Lower leg skin (tissue), 4 donors: ENCODE data around the gene SLC2A6. TPM values are rescaled to one million over a fixed set of nuclear protein-coding genes. Genes with fewer than 3 reads are reported as not detected.

Source experiments
- DNase-seq, 2 donors: peaks; one replicate each; pipeline ENCODE4 v3.0.0-alpha.2; 2019; ENCODE audit warnings: low spot score in 2 of 2
- H3K4me3 ChIP-seq: fragments of 200-600 bp; sonication (generic); 2 replicates; pipeline ENCODE4 v1.5.1; 2017; ENCODE audit warnings: mild to moderate bottlenecking, low read depth; ENCODE audit not compliant: poor library complexity, severe bottlenecking
- POLR2A ChIP-seq, 2 donors: fragments of 450-650 bp; IDR thresholded peaks; one replicate each; pipeline ENCODE4 v1.6.1; 2016 to 2017; ENCODE audit warnings: antibody characterized with exemption in 2 of 2, mild to moderate bottlenecking in 1 of 2, moderate library complexity in 1 of 2
- WGBS, 2 donors: methylation state at CpG; one replicate each; pipeline ENCODE4 v1.1.5; 2018; 5-methylcytosine and 5-hydroxymethylcytosine counted together
- intact Hi-C: fragments of 100-400 bp; cut with DNase I; formaldehyde crosslinking; loops from one replicate; pipeline ENCODE4 v1.15.0; 2023; ENCODE audit warnings: low total_unique reads
- total RNA-seq, 4 donors: library from RNA; depleted of rRNA; stranded (reverse); fragments of >200 nt; gene quantifications; one replicate each; pipeline ENCODE4 v1.1.0, GENCODE V29; 2016
- TF ChIP-seq, protein P1 (sequence below), 3 donors: fragments of 450-650 bp; IDR thresholded peaks; one replicate each; pipeline ENCODE4 v1.5.1; 2016; ENCODE audit warnings: antibody characterized with exemption in 3 of 3, mild to moderate bottlenecking in 3 of 3, moderate library complexity in 2 of 3

The SLC2A6 gene
- total RNA-seq, 4 donors from 2014 or later, result 0.54 to 1.0 TPM; not detected in 2

DNA sequence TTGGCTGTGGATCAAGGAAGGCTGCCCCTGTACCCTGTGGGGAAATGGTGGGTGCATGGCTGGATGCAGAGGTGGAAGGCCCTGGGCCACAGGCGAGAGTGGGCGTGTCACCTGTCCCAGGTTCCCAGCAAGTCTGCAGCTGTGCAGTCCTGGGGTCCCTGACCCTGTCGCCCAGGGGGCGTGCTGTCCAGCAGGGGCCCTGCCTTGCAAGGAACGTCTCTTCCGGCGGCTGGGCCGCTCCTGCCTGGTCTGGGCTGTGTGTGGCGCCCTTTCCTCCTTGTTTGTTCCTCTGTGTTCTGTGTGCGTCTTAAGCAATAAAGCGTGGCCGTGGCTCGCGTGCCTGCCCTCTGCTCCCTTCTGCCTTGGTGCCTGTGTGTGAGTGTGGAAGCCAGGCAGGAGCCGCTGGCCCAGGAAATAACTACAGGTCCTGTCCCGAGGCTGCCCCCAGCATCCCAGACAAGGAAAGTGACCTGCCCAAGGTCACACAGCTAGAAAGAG is 8.4 kb downstream of the SLC2A6 start:
- H3K4me3 ChIP-seq, result no peak overlapping the region
- no peak for TF ChIP-seq POLR2A (IDR thresholded peaks at IDR 0.05)
- TF ChIP-seq, protein P1, sequence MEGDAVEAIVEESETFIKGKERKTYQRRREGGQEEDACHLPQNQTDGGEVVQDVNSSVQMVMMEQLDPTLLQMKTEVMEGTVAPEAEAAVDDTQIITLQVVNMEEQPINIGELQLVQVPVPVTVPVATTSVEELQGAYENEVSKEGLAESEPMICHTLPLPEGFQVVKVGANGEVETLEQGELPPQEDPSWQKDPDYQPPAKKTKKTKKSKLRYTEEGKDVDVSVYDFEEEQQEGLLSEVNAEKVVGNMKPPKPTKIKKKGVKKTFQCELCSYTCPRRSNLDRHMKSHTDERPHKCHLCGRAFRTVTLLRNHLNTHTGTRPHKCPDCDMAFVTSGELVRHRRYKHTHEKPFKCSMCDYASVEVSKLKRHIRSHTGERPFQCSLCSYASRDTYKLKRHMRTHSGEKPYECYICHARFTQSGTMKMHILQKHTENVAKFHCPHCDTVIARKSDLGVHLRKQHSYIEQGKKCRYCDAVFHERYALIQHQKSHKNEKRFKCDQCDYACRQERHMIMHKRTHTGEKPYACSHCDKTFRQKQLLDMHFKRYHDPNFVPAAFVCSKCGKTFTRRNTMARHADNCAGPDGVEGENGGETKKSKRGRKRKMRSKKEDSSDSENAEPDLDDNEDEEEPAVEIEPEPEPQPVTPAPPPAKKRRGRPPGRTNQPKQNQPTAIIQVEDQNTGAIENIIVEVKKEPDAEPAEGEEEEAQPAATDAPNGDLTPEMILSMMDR (IDR thresholded peaks at IDR 0.05), result no peak
- intact Hi-C loops, result no loop called here
- DNase-seq, result no peak
- 86 to 87% methylated on average over 15 to 16 of the region's 16 CpGs for WGBS, 2 donors

DNA sequence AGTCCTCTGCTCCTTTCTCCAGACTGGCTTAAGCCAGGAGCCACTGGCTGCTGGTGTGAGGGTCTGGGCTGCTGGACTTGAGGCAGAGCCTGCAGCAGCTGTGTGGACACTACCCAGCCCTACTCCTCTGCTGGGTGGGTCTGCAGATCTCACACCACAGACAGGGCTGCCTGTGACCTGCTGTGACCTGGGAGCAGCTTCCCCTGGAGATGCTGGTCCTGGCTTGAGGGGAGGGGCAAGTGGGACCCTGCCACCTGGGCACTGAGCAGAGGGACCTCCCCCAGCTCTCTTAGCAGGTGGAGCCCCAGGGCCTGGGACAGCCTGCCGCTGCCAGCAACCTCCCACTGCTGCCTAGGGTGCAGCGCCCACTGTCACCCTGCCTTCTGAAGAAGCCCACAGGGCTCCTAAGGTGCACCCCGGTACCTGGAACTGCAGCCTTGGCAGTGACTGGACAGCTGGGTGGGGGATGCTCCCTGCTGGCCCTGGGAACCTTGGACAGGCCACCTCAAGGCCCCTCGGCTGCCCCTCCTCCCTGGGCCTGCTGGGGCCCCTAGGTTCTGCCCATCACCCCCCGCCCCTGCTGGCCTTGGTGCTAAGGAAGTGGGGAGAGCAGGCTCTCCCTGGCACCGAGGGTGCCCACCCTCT is 10.0 kb downstream of the SLC2A6 start:
- TF ChIP-seq, protein P1 (IDR thresholded peaks at IDR 0.05), result no peak
- no peak for TF ChIP-seq POLR2A (IDR thresholded peaks at IDR 0.05)
- no peak overlapping the region for H3K4me3 ChIP-seq
- intact Hi-C loops, result no loop called here
- WGBS, 2 donors, result 89 to 98% methylated on average over 5 to 6 of the region's 6 CpGs
- no peak for DNase-seq

DNA sequence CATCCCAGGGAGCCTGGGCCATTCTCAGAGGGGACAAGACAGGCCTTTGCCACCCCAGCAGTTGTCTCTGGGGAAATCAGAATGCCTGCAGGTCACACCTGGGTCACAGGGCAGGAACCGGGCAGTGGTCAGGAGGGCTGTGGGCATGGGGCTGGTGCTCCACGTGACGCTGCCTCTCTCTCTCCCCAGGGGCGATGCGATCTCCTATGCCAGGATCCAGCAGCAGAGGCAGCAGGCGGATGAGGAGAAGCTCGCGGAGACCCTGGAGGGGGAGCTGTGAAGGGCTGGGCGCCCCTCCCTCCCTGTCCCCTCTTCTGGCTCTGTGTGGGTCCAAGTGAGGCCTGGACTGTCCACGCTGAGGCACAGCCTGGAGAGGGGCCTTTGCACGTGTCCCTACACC is 10.5 kb downstream of the SLC2A6 start:
- DNase-seq, result no peak
- H3K4me3 ChIP-seq, result no peak overlapping the region
- TF ChIP-seq, protein P1 (IDR thresholded peaks at IDR 0.05), result no peak
- no peak for TF ChIP-seq POLR2A (IDR thresholded peaks at IDR 0.05)
- intact Hi-C loops, result no loop called here
- 92 to 93% methylated on average over 11 of the region's 11 CpGs for WGBS, 2 donors

DNA sequence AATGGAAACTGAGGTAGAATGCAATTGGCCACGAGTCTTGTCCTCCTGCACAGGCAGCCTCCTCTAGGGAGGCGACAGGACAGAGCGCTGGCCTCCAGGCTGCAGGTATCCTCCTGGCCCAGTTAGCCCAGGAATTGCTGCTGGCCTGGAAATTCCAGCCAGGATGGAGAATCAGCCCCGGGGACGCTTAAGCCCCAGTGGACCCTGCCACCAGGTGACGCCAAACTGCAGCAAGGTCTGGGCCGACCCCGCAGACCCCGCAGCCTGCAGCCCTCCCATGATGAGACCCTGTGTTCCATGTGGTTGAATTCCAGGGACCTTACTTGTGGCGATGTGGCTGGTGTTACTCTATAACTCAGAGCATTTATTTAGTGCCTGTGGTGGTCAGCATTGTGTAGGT is 11.8 kb downstream of the SLC2A6 start:
- H3K4me3 ChIP-seq, result no peak overlapping the region
- TF ChIP-seq, protein P1 (IDR thresholded peaks at IDR 0.05), result no peak
- no peak for TF ChIP-seq POLR2A (IDR thresholded peaks at IDR 0.05)
- DNase-seq, result no peak
- WGBS, 2 donors, result 83 to 90% methylated on average over 10 of the region's 10 CpGs
- intact Hi-C loops, result no loop called here

DNA sequence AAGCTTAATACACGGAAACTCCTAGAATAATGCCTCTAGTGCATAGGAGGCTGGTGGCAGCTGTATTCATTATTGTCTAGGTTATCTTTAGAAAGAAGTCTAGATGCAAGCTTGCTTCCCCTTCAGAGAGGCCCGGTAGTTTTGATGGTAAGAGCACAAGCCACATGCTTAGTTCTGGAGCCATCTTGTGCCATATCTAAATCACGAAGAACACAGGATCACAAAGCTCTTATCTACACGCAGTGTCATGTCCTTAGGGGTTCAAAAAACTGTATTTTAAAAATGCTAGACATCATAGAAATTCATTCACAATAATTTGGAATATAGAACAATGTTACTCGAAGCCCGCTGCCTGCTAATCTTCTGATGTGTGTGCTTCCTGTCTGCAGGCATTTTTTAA is 12.9 kb downstream of the SLC2A6 start:
- no peak for TF ChIP-seq POLR2A (IDR thresholded peaks at IDR 0.05)
- TF ChIP-seq, protein P1 (IDR thresholded peaks at IDR 0.05), result no peak
- no peak for DNase-seq
- 81 to 84% methylated on average over 6 of the region's 6 CpGs for WGBS, 2 donors
- H3K4me3 ChIP-seq, result no peak overlapping the region
- intact Hi-C loops, result no loop called here

DNA sequence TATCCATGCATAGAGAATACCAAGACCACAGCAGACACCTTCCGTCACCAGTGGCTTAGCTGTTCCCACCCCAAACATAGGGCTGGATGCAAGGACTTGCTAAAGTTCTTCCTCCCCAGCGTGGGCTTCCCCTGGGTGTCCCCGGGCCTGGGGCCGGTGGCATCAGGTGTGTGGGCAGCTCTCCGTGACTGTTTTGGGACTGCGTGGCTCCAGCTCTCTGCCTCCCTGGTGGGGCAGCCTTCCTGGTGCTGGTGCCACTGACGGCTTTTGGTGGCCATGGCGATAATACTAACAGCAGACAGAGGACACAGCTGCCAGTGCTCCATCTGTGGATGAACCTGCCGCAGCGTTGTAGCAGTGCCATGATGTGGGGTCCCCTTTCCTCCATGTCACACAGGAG is 14.3 kb downstream of the SLC2A6 start:
- WGBS, 2 donors, result 93 to 95% methylated on average over 10 of the region's 10 CpGs
- TF ChIP-seq, protein P1 (IDR thresholded peaks at IDR 0.05), result no peak
- no peak for TF ChIP-seq POLR2A (IDR thresholded peaks at IDR 0.05)
- DNase-seq, result no peak
- H3K4me3 ChIP-seq, result no peak overlapping the region
- intact Hi-C loops, result no loop called here
